C4-2B (cell line): ENCODE data around the gene ROR2.

ENCODE experiments used
- CTCF ChIP-seq: fragments of 450-650 bp; conservative IDR thresholded peaks from 2 replicates; pipeline ENCODE4 v1.5.1; 2017; ENCODE audit warnings: mild to moderate bottlenecking
- ZFX ChIP-seq: fragments of 450-650 bp; IDR thresholded peaks from 2 replicates; pipeline ENCODE4 v1.6.1; 2017

- TF ChIP-seq CTCF, result no peak
- no peak for TF ChIP-seq ZFX
Measured at GRCh38 chr9:91963711-91964240, 13.7 kb upstream of the ROR2 start.
